ENCODE measurements around the gene KRTAP4-8.
"Not testable (repeated sequence)": the region's sequence is repeated elsewhere in the genome, so short reads cannot be mapped to it uniquely, and the experiment has no call there.

DNA sequence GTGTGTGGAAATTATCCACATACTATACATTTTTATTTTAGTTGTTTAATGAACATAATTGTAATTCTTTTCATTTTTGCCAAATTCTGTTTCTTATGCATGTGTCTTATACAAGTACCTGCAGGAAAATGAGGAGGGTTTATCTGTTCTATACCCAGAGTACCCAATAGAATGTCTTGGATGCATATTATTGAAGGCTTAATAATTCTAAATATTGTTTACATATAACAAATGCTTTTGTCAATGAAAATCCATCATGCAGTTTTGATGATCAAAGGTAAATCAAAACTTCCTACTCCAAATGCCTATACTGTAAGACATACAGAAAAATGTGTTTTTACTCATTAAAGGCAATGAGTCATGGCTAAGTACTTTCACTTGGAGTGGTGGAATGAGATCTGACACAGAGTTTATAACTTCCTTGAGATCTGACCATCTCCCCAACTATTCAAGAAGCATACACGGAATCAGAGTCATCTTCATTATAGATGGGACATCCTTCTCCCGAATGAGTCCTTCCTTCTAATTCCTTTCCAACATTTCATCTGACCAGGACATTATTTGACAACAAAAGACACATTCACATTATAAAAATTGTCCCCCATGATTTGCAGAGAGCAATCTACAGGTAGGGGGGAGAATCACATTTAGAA, 6.6 kb upstream of the KRTAP4-8 start:
- not testable (repeated sequence) for TF ChIP-seq EZH2 (IDR thresholded peaks at IDR 0.05; ENCODE audit: low read length, missing control alignments)
- TF ChIP-seq, protein P1, sequence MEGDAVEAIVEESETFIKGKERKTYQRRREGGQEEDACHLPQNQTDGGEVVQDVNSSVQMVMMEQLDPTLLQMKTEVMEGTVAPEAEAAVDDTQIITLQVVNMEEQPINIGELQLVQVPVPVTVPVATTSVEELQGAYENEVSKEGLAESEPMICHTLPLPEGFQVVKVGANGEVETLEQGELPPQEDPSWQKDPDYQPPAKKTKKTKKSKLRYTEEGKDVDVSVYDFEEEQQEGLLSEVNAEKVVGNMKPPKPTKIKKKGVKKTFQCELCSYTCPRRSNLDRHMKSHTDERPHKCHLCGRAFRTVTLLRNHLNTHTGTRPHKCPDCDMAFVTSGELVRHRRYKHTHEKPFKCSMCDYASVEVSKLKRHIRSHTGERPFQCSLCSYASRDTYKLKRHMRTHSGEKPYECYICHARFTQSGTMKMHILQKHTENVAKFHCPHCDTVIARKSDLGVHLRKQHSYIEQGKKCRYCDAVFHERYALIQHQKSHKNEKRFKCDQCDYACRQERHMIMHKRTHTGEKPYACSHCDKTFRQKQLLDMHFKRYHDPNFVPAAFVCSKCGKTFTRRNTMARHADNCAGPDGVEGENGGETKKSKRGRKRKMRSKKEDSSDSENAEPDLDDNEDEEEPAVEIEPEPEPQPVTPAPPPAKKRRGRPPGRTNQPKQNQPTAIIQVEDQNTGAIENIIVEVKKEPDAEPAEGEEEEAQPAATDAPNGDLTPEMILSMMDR (conservative IDR thresholded peaks at IDR 0.05 in 1 of 2, IDR thresholded peaks at IDR 0.05 in 1 of 2; ENCODE audit: low read depth in 1 of 2, low read length in 2 of 2) = not testable (repeated sequence)

Measured in fibroblast of lung (primary cell).